OCI-LY7 (cell line): ENCODE results near the gene ADAMTS17.

Experiments used
- CTCF ChIP-seq: fragments of 200-600 bp; sonication (generic); conservative IDR thresholded peaks from 2 replicates; pipeline ENCODE4 v1.5.1; 2014; ENCODE audit warnings: mild to moderate bottlenecking, antibody characterized with exemption, low read length, moderate library complexity, mixed read lengths
- EZH2phosphoT487 ChIP-seq: fragments of 200-600 bp; sonication (generic); IDR thresholded peaks from 2 replicates; pipeline ENCODE4 v1.6.1; 2018; ENCODE audit warnings: low read depth, borderline replicate concordance, mild to moderate bottlenecking, mixed run types, antibody characterized with exemption, low read length, moderate library complexity, mixed read lengths

- TF ChIP-seq CTCF (no peak), EZH2phosphoT487 (no peak)
Observed at GRCh38 chr15:99984491-99985243, 357.1 kb downstream of the ADAMTS17 start.
